Measurements from ENCODE around the gene USP34. TPM values are rescaled to one million over a fixed set of nuclear protein-coding genes. Genes with fewer than 3 reads are reported as not detected.
"Not testable (repeated sequence)": the region's sequence is repeated elsewhere in the genome, so short reads cannot be mapped to it uniquely, and the experiment has no call there.

Gene USP34
- total RNA-seq, 1 donor from 2014 or later, result 157 TPM

DNA sequence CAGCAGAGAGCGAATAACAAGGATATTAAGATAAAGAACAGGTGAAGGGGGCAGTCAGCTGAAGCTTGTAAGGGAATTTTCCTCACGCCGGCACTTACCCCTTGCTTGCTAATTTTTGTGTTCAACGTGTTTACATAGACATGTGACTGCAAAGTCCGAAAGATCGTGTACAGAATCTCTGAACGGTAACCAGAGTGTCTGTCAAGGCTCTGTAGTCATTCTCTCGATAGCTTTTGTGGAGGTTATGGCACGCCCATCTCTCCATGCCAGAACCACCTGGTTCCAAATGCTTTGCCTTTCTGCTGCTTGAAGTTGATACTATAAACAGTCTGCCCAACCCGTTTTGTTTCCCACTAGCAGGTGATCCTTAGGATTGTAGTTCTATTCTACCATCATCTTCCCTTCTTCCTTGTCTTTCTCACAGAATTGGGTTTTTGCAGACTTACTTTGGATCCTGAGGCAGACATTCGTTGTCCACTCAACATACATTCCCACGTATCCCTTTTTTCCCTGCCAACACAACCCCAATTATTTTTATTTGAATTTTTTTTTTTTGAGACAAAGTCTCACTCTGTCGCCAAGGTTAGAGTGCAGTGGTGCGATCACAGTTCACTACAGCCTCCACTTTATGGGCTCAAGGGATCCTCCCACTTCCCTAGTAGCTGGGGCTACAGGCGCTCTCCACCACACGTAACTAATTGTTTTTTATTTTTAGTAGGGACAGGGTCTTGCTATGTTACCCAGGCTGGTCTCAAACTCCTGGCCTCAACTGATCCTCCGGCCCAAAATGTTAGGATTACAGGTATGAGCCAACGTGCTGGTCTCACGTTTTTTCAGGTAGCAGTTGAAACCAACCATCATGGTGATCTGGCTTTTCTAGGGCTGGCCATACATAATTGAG, 1.3 kb upstream of the USP34 start:
- peak overlapping the region; percentile 99 for H3K27ac Mint-ChIP-seq
- no peaks in the 10 kb centered on the region for H3K27me3 Mint-ChIP-seq (ENCODE audit: low read depth)
- peak overlapping the region; percentile 94 for H3K4me3 Mint-ChIP-seq
- H3K4me1 Mint-ChIP-seq, result peaks cover 26% of the 10 kb centered on the region
- no peaks in the 10 kb centered on the region for H3K9me3 Mint-ChIP-seq
- DNase-seq (ENCODE audit: low spot score in 2 of 2, unreplicated experiment in 2 of 2), result no peak
- peaks cover under 1% of the 10 kb centered on the region for H3K36me3 Mint-ChIP-seq
- TF ChIP-seq, protein P1, sequence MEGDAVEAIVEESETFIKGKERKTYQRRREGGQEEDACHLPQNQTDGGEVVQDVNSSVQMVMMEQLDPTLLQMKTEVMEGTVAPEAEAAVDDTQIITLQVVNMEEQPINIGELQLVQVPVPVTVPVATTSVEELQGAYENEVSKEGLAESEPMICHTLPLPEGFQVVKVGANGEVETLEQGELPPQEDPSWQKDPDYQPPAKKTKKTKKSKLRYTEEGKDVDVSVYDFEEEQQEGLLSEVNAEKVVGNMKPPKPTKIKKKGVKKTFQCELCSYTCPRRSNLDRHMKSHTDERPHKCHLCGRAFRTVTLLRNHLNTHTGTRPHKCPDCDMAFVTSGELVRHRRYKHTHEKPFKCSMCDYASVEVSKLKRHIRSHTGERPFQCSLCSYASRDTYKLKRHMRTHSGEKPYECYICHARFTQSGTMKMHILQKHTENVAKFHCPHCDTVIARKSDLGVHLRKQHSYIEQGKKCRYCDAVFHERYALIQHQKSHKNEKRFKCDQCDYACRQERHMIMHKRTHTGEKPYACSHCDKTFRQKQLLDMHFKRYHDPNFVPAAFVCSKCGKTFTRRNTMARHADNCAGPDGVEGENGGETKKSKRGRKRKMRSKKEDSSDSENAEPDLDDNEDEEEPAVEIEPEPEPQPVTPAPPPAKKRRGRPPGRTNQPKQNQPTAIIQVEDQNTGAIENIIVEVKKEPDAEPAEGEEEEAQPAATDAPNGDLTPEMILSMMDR (IDR thresholded peaks at IDR 0.05; ENCODE audit: unreplicated experiment), result no peak

GRCh38 chr2:61470122-61470951, 550 bp downstream of the USP34 start:
- Mint-ChIP-seq H3K4me1 (peaks cover 29% of the 10 kb centered on the region), H3K36me3 (no peaks in the 10 kb centered on the region), H3K27ac (peak overlapping the region; percentile 98), H3K9me3 (no peaks in the 10 kb centered on the region), H3K4me3 (peak overlapping the region; percentile 92), H3K27me3 (ENCODE audit: low read depth) (no peaks in the 10 kb centered on the region)
- TF ChIP-seq, protein P1 (IDR thresholded peaks at IDR 0.05; ENCODE audit: unreplicated experiment), result no peak
- DNase-seq (ENCODE audit: low spot score in 2 of 2, unreplicated experiment in 2 of 2), result peak; percentile 76 to 81

- TF ChIP-seq, protein P1 (IDR thresholded peaks at IDR 0.05; ENCODE audit: unreplicated experiment), result no peak
- H3K27ac Mint-ChIP-seq, result peak overlapping the region; percentile 98
- peaks cover 32% of the 10 kb centered on the region for H3K4me1 Mint-ChIP-seq
- no peaks in the 10 kb centered on the region for H3K9me3 Mint-ChIP-seq
- H3K4me3 Mint-ChIP-seq, result peak overlapping the region; percentile 92
- no peaks in the 10 kb centered on the region for H3K36me3 Mint-ChIP-seq
- no peak for DNase-seq (ENCODE audit: low spot score in 2 of 2, unreplicated experiment in 2 of 2)
- no peaks in the 10 kb centered on the region for H3K27me3 Mint-ChIP-seq (ENCODE audit: low read depth)
Observed at GRCh38 chr2:61469424-61470121, 1.3 kb downstream of the USP34 start.

- Mint-ChIP-seq H3K4me1 (peaks cover 38% of the 10 kb centered on the region), H3K27ac (peak overlapping the region; percentile 98)
- not testable (repeated sequence) for H3K4me3 Mint-ChIP-seq; H3K27me3 Mint-ChIP-seq (ENCODE audit: low read depth); DNase-seq (ENCODE audit: low spot score in 2 of 2, unreplicated experiment in 2 of 2); H3K36me3 Mint-ChIP-seq; H3K9me3 Mint-ChIP-seq
Observed at GRCh38 chr2:61468231-61468630, 2.7 kb downstream of the USP34 start.

- Mint-ChIP-seq H3K9me3 (no peaks in the 10 kb centered on the region), H3K27ac (peak overlapping the region; percentile 25), H3K27me3 (ENCODE audit: low read depth) (no peaks in the 10 kb centered on the region), H3K36me3 (peaks cover 2% of the 10 kb centered on the region), H3K4me1 (peaks cover 31% of the 10 kb centered on the region), H3K4me3 (no peak overlapping the region)
- no peak for DNase-seq (ENCODE audit: low spot score in 2 of 2, unreplicated experiment in 2 of 2)
- TF ChIP-seq, protein P1 (IDR thresholded peaks at IDR 0.05; ENCODE audit: unreplicated experiment), result no peak
Observed at GRCh38 chr2:61465045-61465444, 5.8 kb downstream of the USP34 start.
